Calu3 (cell line): ENCODE data around the gene PHF19. TPM values are rescaled to one million over a fixed set of nuclear protein-coding genes. Genes with fewer than 3 reads are reported as not detected.

Source experiments
- BruUV-seq: library from RNA; stranded (reverse); fragments of 400-500 nt; replicated peaks from 2 replicates; lab custom pipeline; 2021; lab: Mats Ljungman, UMichigan
- CTCF ChIA-PET: fragments of 300-600 bp; sonication (Branson Sonifier 250); formaldehyde crosslinking; loops from one replicate; lab custom pipeline; 2022; ENCODE audit warnings: antibody characterized with exemption; lab: Charles Lee
- DNase-seq: peaks from one replicate; pipeline ENCODE4 v3.0.0; 2022
- H3K27ac Mint-ChIP-seq: one replicate; pipeline ENCODE4 v1.8.0; 2022; ENCODE audit warnings: mixed read lengths; ENCODE audit not compliant: unreplicated experiment
- H3K27me3 Mint-ChIP-seq: one replicate; pipeline ENCODE4 v1.8.0; 2022; ENCODE audit warnings: mixed read lengths; ENCODE audit not compliant: unreplicated experiment
- H3K36me3 Mint-ChIP-seq: one replicate; pipeline ENCODE4 v1.8.0; 2022; ENCODE audit warnings: mild to moderate bottlenecking, moderate library complexity, mixed read lengths; ENCODE audit not compliant: insufficient read depth, unreplicated experiment
- H3K4me1 Mint-ChIP-seq: one replicate; pipeline ENCODE4 v1.8.0; 2022; ENCODE audit warnings: mild to moderate bottlenecking, low read depth, mixed read lengths; ENCODE audit not compliant: unreplicated experiment
- H3K4me3 Mint-ChIP-seq: one replicate; pipeline ENCODE4 v1.8.0; 2022; ENCODE audit warnings: mild to moderate bottlenecking, low read depth, moderate library complexity, mixed read lengths; ENCODE audit not compliant: unreplicated experiment
- H3K9me3 Mint-ChIP-seq: one replicate; pipeline ENCODE4 v1.8.0; 2022; ENCODE audit warnings: low read depth, mixed read lengths; ENCODE audit not compliant: unreplicated experiment
- intact Hi-C: fragments of 100-400 bp; cut with micrococcal nuclease; formaldehyde crosslinking; loops from one replicate; pipeline ENCODE4 v1.10.0; 2022; ENCODE audit not compliant: unreplicated experiment
- total RNA-seq: library from RNA; stranded (reverse); gene quantifications from 2 replicates; pipeline ENCODE4 v1.2.3, GENCODE V29; 2022
- TF ChIP-seq, protein P1 (sequence below): fragments of 200-600 bp; IDR thresholded peaks from one replicate; pipeline ENCODE4 v1.8.0; 2022; ENCODE audit warnings: antibody characterized with exemption; ENCODE audit not compliant: unreplicated experiment

Gene PHF19
- total RNA-seq, 1 experiment from 2014 or later: 44.5 TPM

DNA sequence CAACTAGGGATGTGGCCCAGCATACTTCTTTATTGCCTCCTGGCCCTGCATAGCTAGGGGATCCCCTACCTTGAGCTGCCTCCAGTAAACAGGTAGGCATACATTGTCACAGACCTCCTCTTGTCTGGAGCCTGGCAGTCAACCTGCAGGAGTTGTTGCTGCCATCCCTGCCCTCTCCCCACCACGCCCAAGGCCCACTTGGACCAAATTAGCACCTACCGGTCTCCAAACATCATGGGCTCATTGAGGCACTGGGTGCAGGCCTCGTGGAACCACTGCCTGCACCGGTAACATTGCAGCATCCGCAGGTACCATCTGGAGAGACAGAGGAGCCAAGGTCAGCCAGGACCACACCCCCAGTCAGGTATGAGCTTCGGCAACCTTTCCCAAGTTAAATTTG, 10.3 kb downstream of the PHF19 start:
- Mint-ChIP-seq H3K36me3 (peaks cover 6% of the 10 kb centered on the region), H3K9me3 (no peaks in the 10 kb centered on the region), H3K4me1 (no peaks in the 10 kb centered on the region), H3K27me3 (no peaks in the 10 kb centered on the region), H3K4me3 (no peak overlapping the region), H3K27ac (no peak overlapping the region)
- BruUV-seq: no TSS peak
- intact Hi-C loops: no loop called here
- DNase-seq: no peak
- TF ChIP-seq, protein P1, sequence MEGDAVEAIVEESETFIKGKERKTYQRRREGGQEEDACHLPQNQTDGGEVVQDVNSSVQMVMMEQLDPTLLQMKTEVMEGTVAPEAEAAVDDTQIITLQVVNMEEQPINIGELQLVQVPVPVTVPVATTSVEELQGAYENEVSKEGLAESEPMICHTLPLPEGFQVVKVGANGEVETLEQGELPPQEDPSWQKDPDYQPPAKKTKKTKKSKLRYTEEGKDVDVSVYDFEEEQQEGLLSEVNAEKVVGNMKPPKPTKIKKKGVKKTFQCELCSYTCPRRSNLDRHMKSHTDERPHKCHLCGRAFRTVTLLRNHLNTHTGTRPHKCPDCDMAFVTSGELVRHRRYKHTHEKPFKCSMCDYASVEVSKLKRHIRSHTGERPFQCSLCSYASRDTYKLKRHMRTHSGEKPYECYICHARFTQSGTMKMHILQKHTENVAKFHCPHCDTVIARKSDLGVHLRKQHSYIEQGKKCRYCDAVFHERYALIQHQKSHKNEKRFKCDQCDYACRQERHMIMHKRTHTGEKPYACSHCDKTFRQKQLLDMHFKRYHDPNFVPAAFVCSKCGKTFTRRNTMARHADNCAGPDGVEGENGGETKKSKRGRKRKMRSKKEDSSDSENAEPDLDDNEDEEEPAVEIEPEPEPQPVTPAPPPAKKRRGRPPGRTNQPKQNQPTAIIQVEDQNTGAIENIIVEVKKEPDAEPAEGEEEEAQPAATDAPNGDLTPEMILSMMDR: no peak
- CTCF ChIA-PET: no interaction called here

DNA sequence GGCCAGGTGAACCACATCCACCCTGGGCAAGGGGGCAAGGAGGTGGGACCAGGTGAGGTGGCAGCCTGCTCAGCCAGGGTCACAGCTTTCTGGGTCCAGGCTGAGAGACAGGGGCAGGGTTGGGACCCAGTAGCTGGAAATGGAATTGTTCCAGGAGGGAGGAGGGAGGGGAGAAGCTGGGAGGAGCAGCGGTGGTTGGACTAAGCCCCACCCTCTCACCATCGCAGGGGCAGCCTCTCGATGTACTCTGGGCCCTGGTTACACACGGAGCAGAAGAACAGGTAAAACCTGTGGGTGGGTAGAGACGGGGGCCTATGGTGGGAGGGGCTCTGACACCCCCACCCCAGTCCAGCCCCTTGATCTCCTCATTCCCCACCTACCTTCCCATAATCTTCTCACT, 11.2 kb downstream of the PHF19 start:
- CTCF ChIA-PET: no interaction called here
- no peak overlapping the region for H3K4me3 Mint-ChIP-seq
- no peaks in the 10 kb centered on the region for H3K27me3 Mint-ChIP-seq
- H3K27ac Mint-ChIP-seq: no peak overlapping the region
- intact Hi-C loops: no loop called here
- no peak for DNase-seq
- TF ChIP-seq, protein P1: no peak
- H3K4me1 Mint-ChIP-seq: no peaks in the 10 kb centered on the region
- peaks cover 6% of the 10 kb centered on the region for H3K36me3 Mint-ChIP-seq
- BruUV-seq: no TSS peak
- H3K9me3 Mint-ChIP-seq: no peaks in the 10 kb centered on the region

DNA sequence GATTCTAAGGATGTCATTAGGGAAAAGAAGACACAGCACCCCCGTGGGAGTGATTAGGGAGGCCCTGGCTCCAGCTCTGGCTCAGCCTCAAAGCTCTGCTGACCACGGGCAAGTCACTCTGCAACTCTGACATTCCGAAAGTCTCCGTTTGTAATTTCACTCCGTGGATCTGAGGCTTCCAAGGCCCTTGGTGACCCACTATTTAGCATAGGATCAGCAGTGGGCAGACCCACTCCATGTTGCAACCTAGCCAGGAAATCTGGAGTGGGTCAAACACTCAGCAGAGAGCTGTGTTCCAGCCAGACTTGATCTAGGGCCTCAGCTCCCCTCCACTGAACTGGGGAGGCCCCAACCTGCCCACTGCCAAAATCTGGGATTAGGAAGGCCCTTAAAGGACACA, 11.8 kb downstream of the PHF19 start:
- no peak overlapping the region for H3K4me3 Mint-ChIP-seq
- intact Hi-C loops: no loop called here
- CTCF ChIA-PET: no interaction called here
- H3K27ac Mint-ChIP-seq: no peak overlapping the region
- no peak for DNase-seq
- TF ChIP-seq, protein P1: no peak
- no peaks in the 10 kb centered on the region for H3K27me3 Mint-ChIP-seq
- peaks cover 6% of the 10 kb centered on the region for H3K36me3 Mint-ChIP-seq
- no peaks in the 10 kb centered on the region for H3K9me3 Mint-ChIP-seq
- no TSS peak for BruUV-seq
- H3K4me1 Mint-ChIP-seq: no peaks in the 10 kb centered on the region

DNA sequence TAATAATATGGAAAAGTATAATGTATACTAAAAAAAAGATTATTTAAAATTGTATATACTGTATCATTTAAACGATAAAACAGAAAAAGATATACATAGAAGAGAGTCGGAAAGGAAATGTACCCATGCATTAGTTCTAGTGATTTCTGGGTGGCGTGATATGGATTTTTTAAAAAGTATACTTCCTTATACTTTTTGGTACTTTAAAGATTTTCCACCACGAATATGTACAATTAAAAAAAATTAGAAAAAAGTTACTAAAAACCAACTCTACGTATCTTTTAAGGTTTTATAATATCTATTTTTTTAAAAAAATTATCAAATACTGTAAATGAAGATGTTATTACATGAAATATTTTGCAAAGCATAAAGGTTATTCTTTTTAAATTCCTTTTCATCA, 12.3 kb downstream of the PHF19 start:
- no peak overlapping the region for H3K4me3 Mint-ChIP-seq
- no peaks in the 10 kb centered on the region for H3K27me3 Mint-ChIP-seq
- peaks cover 6% of the 10 kb centered on the region for H3K36me3 Mint-ChIP-seq
- TF ChIP-seq, protein P1: no peak
- no TSS peak for BruUV-seq
- H3K4me1 Mint-ChIP-seq: no peaks in the 10 kb centered on the region
- H3K27ac Mint-ChIP-seq: no peak overlapping the region
- CTCF ChIA-PET: no interaction called here
- intact Hi-C loops: no loop called here
- H3K9me3 Mint-ChIP-seq: no peaks in the 10 kb centered on the region
- no peak for DNase-seq

DNA sequence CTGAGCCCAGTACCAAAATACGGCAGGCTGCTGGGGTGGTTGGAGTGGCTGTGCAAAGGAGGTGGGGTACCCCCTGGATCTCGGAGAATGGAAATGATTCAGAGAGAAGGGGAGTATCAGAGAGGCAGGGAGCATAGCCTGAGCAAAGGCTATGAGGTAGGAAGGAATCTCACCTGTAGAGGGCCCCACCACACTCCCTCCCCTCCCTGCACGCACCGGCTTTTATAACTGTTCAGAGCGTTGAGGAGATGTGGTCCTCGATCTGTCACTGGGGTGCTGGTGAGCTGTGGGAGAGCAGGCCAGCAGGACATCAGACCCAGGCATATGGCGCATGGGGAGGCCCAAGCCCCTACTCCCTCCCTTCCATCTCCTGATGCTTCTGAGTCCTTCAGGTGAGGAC, 13.2 kb downstream of the PHF19 start:
- Mint-ChIP-seq H3K4me3 (no peak overlapping the region), H3K27me3 (no peaks in the 10 kb centered on the region), H3K36me3 (peaks cover 6% of the 10 kb centered on the region), H3K4me1 (no peaks in the 10 kb centered on the region), H3K27ac (no peak overlapping the region), H3K9me3 (no peaks in the 10 kb centered on the region)
- no peak for DNase-seq
- CTCF ChIA-PET: no interaction called here
- TF ChIP-seq, protein P1: no peak
- no TSS peak for BruUV-seq
- intact Hi-C loops: no loop called here
